ENCODE measurements around the gene NEK6. TPM values are rescaled to one million over a fixed set of nuclear protein-coding genes. Genes with fewer than 3 reads are reported as not detected.
A peak's percentile ranks its signal among the peaks of the same experiment; 100 is the strongest.

NEK6 gene
- total and polyA plus RNA-seq, 9 of the 15 experiments (the other 6 are each of a cell fraction or from before 2014, with no cell fraction given) = 3.1 to 19.0 (median 8.4) TPM

DNA sequence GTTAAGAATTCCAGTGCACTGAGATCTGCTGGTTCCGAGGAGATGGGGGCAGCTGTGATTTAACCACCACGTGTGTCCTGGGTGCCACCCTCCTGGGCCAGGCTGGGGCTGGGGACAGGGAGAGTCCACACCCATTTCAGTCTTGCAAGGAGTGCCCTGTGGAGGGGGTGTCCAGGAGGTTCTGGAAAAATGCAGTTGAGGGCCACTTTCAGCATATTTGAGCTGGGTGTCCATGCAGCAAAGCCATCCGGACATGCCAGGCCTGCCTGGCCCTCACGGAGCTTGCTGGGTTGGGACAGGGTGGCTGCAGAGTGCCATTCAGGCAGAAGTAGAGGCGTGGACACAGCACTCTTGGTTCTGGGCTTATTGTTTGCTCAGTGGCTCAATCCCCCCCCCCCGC is 68.1 kb downstream of the NEK6 start:
- in situ Hi-C loops (cut with MboI) (no loop called here), intact Hi-C loops (cut with micrococcal nuclease) (no loop called here)
- H4K20me1 ChIP-seq (replicated peaks; ENCODE audit: control insufficient read depth, insufficient read depth, low read length) = no peaks in the 10 kb centered on the region
- no TSS peak for BruUV-seq (replicated peaks)
- H3K4me2 ChIP-seq (ENCODE audit: insufficient read depth, low read length) = no peak overlapping the region
- H3K9me1 ChIP-seq (ENCODE audit: control insufficient read depth, insufficient read depth, low read length) = no peaks in the 10 kb centered on the region
- no peaks in the 10 kb centered on the region for H3K27me3 ChIP-seq (ENCODE audit: control insufficient read depth in 2 of 2, insufficient read depth in 2 of 2, low read length in 2 of 2)
- DNase-seq (ENCODE audit: extremely low read depth in 1 of 4, low spot score in 3 of 4) = no peak
- H3K9me3 ChIP-seq (replicated peaks; ENCODE audit: control insufficient read depth, insufficient read depth, low read depth, low read length) = no peaks in the 10 kb centered on the region
- peak overlapping the region in 1 of 2 experiments; percentile 45; a peak in 1 of 4 replicates for H3K9ac ChIP-seq (ENCODE audit: insufficient read depth in 1 of 2, low read depth in 2 of 2, low read length in 2 of 2)
- POLR2A ChIA-PET = interaction anchor here (0.9 kb wide), 1 partner anchor 72 kb away, joined by 3 read pairs; no protein-coding TSS in a partner anchor
- no peak for ATAC-seq
- 68% methylated on average over 4 of the region's 6 CpGs for WGBS (ENCODE audit: insufficient coverage, low coverage, missing lambda C conversion rate)
- H3K27ac ChIP-seq (ENCODE audit: extremely low read depth, low read depth, low read length) = no peak overlapping the region
- no peak overlapping the region for H2AFZ ChIP-seq (ENCODE audit: low read depth, low read length)
- peaks cover 11 to 19% of the 10 kb centered on the region in 2 experiments for H3K4me1 ChIP-seq (replicated peaks in 1 of 2; ENCODE audit: control insufficient read depth in 2 of 2, insufficient read depth in 2 of 2, low read length in 2 of 2)
- no peak for FAIRE-seq
- H3K4me3 ChIP-seq = no peak overlapping the region
- H3K36me3 ChIP-seq (ENCODE audit: control insufficient read depth, insufficient read depth, low read length) = no peaks in the 10 kb centered on the region; the same call in 2 of the 3 replicates
- CTCF ChIA-PET (ENCODE audit: low intra/inter-chr PET ratio) = no interaction called here
- no peaks in the 10 kb centered on the region for H3K79me2 ChIP-seq (ENCODE audit: control insufficient read depth, insufficient read depth, low read length)
- TF ChIP-seq, protein P1, sequence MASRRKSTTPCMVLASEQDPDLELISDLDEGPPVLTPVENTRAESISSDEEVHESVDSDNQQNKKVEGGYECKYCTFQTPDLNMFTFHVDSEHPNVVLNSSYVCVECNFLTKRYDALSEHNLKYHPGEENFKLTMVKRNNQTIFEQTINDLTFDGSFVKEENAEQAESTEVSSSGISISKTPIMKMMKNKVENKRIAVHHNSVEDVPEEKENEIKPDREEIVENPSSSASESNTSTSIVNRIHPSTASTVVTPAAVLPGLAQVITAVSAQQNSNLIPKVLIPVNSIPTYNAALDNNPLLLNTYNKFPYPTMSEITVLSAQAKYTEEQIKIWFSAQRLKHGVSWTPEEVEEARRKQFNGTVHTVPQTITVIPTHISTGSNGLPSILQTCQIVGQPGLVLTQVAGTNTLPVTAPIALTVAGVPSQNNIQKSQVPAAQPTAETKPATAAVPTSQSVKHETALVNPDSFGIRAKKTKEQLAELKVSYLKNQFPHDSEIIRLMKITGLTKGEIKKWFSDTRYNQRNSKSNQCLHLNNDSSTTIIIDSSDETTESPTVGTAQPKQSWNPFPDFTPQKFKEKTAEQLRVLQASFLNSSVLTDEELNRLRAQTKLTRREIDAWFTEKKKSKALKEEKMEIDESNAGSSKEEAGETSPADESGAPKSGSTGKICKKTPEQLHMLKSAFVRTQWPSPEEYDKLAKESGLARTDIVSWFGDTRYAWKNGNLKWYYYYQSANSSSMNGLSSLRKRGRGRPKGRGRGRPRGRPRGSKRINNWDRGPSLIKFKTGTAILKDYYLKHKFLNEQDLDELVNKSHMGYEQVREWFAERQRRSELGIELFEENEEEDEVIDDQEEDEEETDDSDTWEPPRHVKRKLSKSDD (conservative IDR thresholded peaks at IDR 0.05; ENCODE audit: low read length) = no peak
- TF ChIP-seq, protein P2, sequence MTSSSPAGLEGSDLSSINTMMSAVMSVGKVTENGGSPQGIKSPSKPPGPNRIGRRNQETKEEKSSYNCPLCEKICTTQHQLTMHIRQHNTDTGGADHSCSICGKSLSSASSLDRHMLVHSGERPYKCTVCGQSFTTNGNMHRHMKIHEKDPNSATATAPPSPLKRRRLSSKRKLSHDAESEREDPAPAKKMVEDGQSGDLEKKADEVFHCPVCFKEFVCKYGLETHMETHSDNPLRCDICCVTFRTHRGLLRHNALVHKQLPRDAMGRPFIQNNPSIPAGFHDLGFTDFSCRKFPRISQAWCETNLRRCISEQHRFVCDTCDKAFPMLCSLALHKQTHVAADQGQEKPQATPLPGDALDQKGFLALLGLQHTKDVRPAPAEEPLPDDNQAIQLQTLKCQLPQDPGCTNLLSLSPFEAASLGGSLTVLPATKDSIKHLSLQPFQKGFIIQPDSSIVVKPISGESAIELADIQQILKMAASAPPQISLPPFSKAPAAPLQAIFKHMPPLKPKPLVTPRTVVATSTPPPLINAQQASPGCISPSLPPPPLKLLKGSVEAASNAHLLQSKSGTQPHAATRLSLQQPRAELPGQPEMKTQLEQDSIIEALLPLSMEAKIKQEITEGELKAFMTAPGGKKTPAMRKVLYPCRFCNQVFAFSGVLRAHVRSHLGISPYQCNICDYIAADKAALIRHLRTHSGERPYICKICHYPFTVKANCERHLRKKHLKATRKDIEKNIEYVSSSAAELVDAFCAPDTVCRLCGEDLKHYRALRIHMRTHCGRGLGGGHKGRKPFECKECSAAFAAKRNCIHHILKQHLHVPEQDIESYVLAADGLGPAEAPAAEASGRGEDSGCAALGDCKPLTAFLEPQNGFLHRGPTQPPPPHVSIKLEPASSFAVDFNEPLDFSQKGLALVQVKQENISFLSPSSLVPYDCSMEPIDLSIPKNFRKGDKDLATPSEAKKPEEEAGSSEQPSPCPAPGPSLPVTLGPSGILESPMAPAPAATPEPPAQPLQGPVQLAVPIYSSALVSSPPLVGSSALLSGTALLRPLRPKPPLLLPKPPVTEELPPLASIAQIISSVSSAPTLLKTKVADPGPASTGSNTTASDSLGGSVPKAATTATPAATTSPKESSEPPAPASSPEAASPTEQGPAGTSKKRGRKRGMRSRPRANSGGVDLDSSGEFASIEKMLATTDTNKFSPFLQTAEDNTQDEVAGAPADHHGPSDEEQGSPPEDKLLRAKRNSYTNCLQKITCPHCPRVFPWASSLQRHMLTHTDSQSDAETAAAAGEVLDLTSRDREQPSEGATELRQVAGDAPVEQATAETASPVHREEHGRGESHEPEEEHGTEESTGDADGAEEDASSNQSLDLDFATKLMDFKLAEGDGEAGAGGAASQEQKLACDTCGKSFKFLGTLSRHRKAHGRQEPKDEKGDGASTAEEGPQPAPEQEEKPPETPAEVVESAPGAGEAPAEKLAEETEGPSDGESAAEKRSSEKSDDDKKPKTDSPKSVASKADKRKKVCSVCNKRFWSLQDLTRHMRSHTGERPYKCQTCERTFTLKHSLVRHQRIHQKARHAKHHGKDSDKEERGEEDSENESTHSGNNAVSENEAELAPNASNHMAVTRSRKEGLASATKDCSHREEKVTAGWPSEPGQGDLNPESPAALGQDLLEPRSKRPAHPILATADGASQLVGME (CRISPR knock-in tag; IDR thresholded peaks at IDR 0.05) = no peak
- TF ChIP-seq RFX5 (IDR thresholded peaks at IDR 0.05; ENCODE audit: low read depth, low read length) (no peak), HDAC3 (IDR thresholded peaks at IDR 0.05; ENCODE audit: borderline replicate concordance, partially characterized antibody) (no peak), POLR2AphosphoS2 (IDR thresholded peaks at IDR 0.05; ENCODE audit: low read length) (no peak), CBX2 (IDR thresholded peaks at IDR 0.05; ENCODE audit: insufficient read depth, low read length, poor library complexity, severe bottlenecking) (no peak), YY1 (IDR thresholded peaks at IDR 0.05; ENCODE audit: borderline replicate concordance in 1 of 3, control insufficient read depth in 1 of 3, extremely low read depth in 1 of 3, insufficient read depth in 3 of 3, insufficient read length in 1 of 3, insufficient replicate concordance in 2 of 3, low read depth in 1 of 3, low read length in 2 of 3) (no peak), CEBPG (CRISPR knock-in tag; IDR thresholded peaks at IDR 0.05) (no peak), CEBPG (tag; conservative IDR thresholded peaks at IDR 0.05 in 1 of 2, IDR thresholded peaks at IDR 0.05 in 1 of 2) (no peak), POLR2B (IDR thresholded peaks at IDR 0.05; ENCODE audit: low read depth, partially characterized antibody) (no peak), MCM7 (IDR thresholded peaks at IDR 0.05) (no peak), NR0B1 (IDR thresholded peaks at IDR 0.05; ENCODE audit: partially characterized antibody) (no peak)

Measured in K562 (cell line).